SIG-M5 (cell line): ENCODE data around the gene KBTBD3.
A peak's percentile ranks its signal among the peaks of the same experiment; 100 is the strongest.

Experiments
- DNase-seq: peaks from one replicate; lab custom pipeline; 2025; lab: John Stamatoyannopoulos, UW

The KBTBD3 gene, protein sequence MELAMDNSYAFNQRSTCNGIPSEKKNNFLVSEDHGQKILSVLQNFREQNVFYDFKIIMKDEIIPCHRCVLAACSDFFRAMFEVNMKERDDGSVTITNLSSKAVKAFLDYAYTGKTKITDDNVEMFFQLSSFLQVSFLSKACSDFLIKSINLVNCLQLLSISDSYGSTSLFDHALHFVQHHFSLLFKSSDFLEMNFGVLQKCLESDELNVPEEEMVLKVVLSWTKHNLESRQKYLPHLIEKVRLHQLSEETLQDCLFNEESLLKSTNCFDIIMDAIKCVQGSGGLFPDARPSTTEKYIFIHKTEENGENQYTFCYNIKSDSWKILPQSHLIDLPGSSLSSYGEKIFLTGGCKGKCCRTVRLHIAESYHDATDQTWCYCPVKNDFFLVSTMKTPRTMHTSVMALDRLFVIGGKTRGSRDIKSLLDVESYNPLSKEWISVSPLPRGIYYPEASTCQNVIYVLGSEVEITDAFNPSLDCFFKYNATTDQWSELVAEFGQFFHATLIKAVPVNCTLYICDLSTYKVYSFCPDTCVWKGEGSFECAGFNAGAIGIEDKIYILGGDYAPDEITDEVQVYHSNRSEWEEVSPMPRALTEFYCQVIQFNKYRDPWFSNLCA

GRCh38 chr11:106076919-106077608 lies at the start of gene KBTBD3:
Gene KBTBD3 (minus strand): TSS chr11:106077347. CDS start chr11:106059097, 18,250 bp downstream.
- DNase-seq, result peak; percentile 84

DNA sequence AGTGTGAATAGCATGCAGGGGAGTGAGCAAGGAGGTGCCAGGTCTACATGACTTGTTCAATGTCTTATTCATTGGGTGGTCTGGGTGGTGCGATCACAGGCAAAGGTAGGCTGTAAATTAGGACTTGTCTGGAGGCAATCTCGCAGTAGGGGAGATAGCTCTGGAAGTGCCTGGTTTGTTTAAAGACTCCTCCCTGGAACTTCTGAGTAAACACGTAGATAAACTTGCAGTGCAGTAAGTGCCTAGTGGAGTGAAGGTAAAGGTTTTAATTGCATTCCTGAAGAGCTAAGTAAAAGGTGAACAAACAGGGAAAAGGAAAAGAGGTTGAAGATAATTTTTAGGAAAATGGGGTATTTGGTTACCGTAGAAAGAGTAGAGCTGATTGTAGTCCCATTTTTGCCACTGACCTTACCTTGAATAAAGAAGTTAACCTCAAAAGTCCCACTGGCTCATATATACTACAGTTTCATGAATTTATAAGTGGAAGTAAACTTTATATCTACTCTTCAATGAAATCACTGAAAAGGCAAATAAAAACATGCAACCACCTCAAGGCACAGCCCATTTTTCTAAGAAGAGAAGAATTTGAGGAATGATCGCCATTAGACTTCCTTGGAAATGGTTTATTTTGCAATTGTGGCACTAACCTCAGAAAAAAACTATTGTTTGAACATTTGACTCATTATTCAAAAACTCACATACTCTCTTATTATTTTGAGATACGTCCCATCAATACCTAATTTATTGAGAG lies 44.6 kb upstream of the KBTBD3 start:
- DNase-seq, result no peak

- no peak for DNase-seq
Observed at GRCh38 chr11:106105986-106106385, 28.8 kb upstream of the KBTBD3 start.

DNA sequence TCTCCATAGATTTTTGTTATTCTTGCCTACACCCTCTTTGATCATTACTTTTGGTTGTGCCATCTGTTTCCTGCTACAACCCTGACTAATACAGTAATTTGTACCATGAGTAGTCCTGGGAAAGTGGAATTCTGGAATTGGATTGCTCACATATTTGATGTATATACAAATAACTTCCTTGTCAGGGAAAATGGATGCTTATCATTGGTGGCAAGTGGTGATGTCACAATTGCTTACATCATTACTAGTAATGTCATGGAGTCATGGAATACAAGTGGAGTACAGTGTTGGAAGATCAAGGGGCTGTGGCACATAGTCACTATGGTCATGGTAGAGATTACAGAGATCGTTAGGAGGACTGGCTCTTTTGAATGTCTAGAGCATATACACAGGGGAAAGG lies 24.7 kb upstream of the KBTBD3 start:
- DNase-seq, result no peak

DNA sequence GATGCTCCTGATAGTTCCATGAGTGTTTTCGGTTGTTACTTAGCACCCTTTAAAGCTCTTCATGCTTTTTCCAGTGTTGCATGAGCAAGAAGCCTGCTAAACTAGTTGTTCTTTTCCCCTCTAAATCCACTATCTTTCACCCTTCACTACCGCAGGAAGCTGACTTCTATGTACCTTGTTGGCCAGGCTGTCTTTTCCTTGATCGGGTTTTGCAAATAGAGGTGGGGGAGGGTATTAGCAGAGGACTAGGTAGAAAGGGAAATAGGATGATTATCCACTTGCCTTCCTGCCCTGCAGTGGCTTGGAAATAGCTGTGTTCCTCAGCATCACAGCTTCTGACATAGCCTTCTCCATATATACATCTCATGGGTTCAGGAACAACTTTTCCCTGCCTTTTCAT lies 24.2 kb upstream of the KBTBD3 start:
- no peak for DNase-seq

DNA sequence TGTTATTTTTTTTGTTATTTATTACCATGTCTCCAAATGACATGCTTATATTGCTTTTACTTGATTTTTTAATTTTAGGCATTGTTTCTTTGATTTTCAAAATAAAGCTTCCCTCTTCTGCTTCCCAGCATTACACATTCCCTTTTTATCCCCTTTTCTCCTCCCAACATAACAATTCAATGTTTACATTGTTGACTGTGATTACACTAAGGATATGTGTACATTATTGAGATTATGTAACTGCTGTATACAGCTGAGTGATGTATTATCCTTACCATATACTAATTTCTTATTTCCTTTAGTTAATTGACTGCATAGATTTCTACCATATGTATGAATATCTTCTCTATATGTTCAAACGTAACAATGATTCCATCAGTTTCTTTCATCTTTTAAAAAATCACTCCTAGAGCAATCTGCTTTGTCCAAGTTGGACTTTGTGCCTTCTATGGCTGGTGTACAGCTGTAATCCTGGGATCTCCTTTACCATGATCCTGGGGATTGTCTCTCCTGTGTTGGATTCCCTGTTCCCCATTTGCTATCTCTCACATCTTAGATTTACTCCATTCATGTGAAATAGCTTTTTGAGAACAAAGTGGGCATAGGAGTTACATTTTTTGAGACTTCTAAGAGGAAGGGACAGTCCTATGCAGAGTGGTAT lies 21.9 kb upstream of the KBTBD3 start:
- no peak for DNase-seq

DNA sequence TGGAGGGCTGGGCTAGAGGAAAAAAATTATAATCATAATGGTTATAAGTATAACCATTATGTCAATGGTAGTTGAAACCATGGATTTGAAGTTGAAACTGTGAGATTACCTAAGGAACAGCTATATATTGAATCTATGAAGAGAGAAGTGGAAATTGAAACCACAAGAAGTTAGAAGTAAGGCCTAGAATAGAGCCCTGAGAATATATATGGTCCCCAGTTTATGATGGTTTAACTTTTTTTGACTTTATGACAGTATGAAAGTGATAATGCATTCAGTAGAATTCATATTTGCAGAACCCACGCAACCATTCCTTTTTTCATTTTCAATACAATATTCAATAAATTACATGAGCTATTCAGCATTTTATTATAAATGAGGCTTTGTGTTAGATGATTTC lies 15.3 kb upstream of the KBTBD3 start:
- DNase-seq, result no peak

DNA sequence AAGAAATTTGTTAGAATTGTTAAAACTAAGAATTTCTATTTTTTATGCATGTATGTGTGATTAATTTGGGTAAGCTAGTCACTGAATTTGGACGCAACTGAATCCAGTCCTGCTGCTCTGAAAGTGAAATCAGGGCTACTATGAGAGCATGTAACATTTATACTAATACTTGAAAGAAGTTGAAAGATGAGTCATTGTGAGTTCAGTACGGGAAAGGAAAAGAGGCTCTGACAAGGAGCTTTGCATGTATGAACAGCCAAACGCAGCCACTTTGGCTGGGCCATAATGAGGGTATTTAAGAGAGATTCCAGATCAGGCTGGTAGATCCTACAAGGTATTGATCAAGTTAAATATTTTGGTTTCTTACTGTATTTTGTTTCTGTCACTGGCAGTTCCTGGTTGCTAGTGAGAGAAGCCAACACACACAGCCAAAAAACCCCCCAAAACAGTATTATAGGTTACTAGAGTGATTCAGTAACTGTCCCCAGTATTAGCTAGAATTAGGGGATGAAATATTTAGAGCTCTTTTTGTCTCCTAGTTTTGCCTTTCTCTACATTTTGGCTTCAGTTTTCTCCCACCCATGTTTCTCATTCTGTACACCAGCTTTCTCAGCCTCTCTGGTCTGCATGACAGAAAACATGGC lies 14.5 kb upstream of the KBTBD3 start:
- no peak for DNase-seq

DNA sequence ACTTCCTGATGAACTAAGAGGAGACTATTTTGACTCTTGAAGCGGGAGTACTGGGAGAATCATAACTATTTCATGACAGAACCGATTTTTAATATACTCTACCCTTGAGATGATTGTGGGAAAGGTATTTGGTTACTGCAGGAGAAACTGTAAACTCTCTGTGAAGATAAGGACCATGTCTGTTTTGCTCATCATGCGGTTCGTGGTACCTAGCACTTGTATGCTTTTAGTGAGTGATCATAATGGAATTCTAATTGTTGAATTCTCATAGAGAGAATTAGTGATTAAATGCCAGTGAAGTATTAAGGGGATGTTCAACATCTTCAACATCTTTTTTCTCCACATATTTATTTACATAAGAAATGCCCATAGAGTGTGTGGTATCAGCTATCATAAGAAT lies 11.7 kb upstream of the KBTBD3 start:
- DNase-seq, result no peak

GRCh38 chr11:106087815-106088435 lies 10.8 kb upstream of the KBTBD3 start:
- DNase-seq, result no peak

DNA sequence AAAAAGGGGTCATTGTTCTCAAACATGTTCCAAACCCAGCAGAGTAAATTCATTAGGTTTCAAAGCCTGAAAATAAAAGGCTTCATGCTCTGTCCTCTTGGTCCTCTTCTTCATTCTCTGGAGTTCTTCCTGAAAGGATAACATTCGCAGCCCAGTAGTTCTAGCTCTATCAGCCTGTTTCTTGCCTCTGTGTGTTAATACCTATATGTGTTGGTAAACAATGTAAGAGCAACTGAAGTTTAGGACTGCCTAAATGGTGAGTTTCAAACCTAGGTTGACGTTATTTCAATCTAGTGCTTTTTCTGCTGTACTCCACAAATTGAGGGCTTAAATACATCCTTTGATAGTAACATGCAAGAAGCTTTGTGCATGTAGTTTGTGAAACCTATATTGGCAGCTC lies 9.7 kb upstream of the KBTBD3 start:
- DNase-seq, result no peak

DNA sequence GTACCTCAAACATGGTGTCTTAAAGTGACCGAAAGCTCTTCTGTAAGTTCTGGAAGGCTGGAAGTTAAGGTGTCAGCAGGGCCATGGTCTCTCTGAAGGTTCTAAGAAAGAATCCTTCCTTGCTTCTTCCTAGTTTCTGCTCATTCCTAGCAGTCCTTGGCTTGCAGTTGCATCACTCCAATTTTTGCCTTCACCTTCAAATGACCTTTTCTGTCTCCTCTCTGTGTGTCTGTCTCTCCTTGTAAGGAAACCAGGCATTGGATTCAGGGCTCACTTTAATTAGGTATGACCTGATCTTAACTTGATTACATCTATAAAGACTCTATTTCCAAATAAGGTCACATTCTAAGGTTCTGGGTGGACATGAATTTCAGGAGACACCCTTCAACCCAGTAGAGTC lies 9.0 kb upstream of the KBTBD3 start:
- DNase-seq, result no peak

GRCh38 chr11:106082096-106082495 lies 4.9 kb upstream of the KBTBD3 start:
- no peak for DNase-seq

- DNase-seq, result no peak
Observed at GRCh38 chr11:106077609-106078455, 685 bp upstream of the KBTBD3 start, which contains the start of gene AASDHPPT. Gene AASDHPPT (plus strand): TSS chr11:106077662. CDS start chr11:106077711, 49 bp downstream.

GRCh38 chr11:106076171-106076918 lies 802 bp downstream of the KBTBD3 start:
- DNase-seq, result no peak

DNA sequence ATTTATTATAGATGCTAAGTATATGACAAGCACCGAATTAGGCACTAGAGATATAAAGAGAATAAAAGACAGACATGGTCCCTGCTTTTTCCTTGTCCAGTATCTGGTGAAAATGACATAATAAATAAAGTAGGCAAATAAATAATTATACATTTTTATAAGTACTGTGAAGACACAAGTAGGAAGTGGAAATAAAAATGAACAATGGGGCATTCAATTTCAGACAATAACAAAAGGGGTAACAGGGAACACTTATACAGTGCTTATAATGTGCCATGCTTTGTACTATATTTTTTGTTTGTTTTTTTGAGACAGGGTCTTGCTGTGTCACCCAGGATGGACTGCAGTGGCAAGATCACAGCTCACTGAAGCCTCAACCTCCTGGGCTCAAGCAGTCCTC lies 4.3 kb downstream of the KBTBD3 start:
- no peak for DNase-seq

DNA sequence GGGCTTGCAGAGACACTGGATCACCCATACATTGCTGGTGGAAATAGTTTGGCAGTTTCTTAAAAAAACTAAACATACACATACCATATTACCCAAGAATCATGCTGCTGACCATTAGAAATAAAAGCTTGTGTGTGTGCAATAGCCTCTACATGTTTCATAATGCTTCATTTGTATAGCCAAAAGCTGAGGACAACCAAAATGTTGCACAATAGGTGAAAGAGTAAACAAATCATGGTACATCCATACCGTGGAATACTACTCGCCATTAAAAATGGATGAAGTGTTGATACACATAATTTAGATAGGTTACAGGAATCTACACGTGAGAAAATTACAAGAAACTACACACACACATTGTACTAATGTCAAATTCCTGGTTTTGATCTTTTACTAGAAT lies 6.5 kb downstream of the KBTBD3 start:
- no peak for DNase-seq

- DNase-seq, result no peak
Observed at GRCh38 chr11:106063009-106063408, 14.1 kb downstream of the KBTBD3 start.
